ENCODE measurements around the gene FBXO30.
A peak's percentile ranks its signal among the peaks of the same experiment; 100 is the strongest.

Gene FBXO30

GRCh38 chr6:145816392-145816791 lies 1.8 kb upstream of the FBXO30 start:
- no peak for DNase-seq (ENCODE audit: low read depth)

GRCh38 chr6:145815309-145816274 lies 997 bp upstream of the FBXO30 start:
- no peak for DNase-seq (ENCODE audit: low read depth)

- DNase-seq (ENCODE audit: low read depth), result no peak
Observed at GRCh38 chr6:145814035-145814500, 527 bp downstream of the FBXO30 start.

- DNase-seq (ENCODE audit: low read depth), result no peak
Observed at GRCh38 chr6:145813285-145814034, 1.1 kb downstream of the FBXO30 start.

GRCh38 chr6:145811741-145812140 lies 2.9 kb downstream of the FBXO30 start:
- no peak for DNase-seq (ENCODE audit: low read depth)

GRCh38 chr6:145809785-145810184 lies 4.8 kb downstream of the FBXO30 start:
- no peak for DNase-seq (ENCODE audit: low read depth)

- DNase-seq (ENCODE audit: low read depth), result no peak
Observed at GRCh38 chr6:145809211-145809610, 5.4 kb downstream of the FBXO30 start.

GRCh38 chr6:145808239-145808638 lies 6.4 kb downstream of the FBXO30 start:
- no peak for DNase-seq (ENCODE audit: low read depth)

- no peak for DNase-seq (ENCODE audit: low read depth)
Observed at GRCh38 chr6:145802141-145802540, 12.5 kb downstream of the FBXO30 start.

GRCh38 chr6:145801021-145801420 lies 13.6 kb downstream of the FBXO30 start:
- DNase-seq (ENCODE audit: low read depth), result no peak

- no peak for DNase-seq (ENCODE audit: low read depth)
Observed at GRCh38 chr6:145798530-145798929, 16.1 kb downstream of the FBXO30 start.

GRCh38 chr6:145789443-145789842 lies 25.2 kb downstream of the FBXO30 start:
- DNase-seq (ENCODE audit: low read depth), result no peak

GRCh38 chr6:145787688-145788087 lies 26.9 kb downstream of the FBXO30 start:
- no peak for DNase-seq (ENCODE audit: low read depth)

GRCh38 chr6:145784683-145785082 lies 29.9 kb downstream of the FBXO30 start:
- no peak for DNase-seq (ENCODE audit: low read depth)

- no peak for DNase-seq (ENCODE audit: low read depth)
Observed at GRCh38 chr6:145783796-145784195, 30.8 kb downstream of the FBXO30 start.

- no peak for DNase-seq (ENCODE audit: low read depth)
Observed at GRCh38 chr6:145772846-145773245, 41.7 kb downstream of the FBXO30 start.

GRCh38 chr6:145765449-145765848 lies 49.1 kb downstream of the FBXO30 start:
- no peak for DNase-seq (ENCODE audit: low read depth)

- no peak for DNase-seq (ENCODE audit: low read depth)
Observed at GRCh38 chr6:145763742-145764141, 50.9 kb downstream of the FBXO30 start.

GRCh38 chr6:145761584-145761983 lies 53.0 kb downstream of the FBXO30 start:
- DNase-seq (ENCODE audit: low read depth), result no peak

- no peak for DNase-seq (ENCODE audit: low read depth)
Observed at GRCh38 chr6:145758113-145758512, 56.5 kb downstream of the FBXO30 start.

GRCh38 chr6:145756170-145756662 lies 58.4 kb downstream of the FBXO30 start:
- DNase-seq (ENCODE audit: low read depth), result peak; percentile 85

GRCh38 chr6:145755682-145756081 lies 58.9 kb downstream of the FBXO30 start:
- DNase-seq (ENCODE audit: low read depth), result no peak

- DNase-seq (ENCODE audit: low read depth), result no peak
Observed at GRCh38 chr6:145752638-145753037, 62.0 kb downstream of the FBXO30 start.

Measured in non-pigmented ciliary epithelial cell (primary cell).